ENCODE measurements around the gene TAS2R20.
"Not testable (repeated sequence)": the region's sequence is repeated elsewhere in the genome, so short reads cannot be mapped to it uniquely, and the experiment has no call there.

Gene TAS2R20, protein sequence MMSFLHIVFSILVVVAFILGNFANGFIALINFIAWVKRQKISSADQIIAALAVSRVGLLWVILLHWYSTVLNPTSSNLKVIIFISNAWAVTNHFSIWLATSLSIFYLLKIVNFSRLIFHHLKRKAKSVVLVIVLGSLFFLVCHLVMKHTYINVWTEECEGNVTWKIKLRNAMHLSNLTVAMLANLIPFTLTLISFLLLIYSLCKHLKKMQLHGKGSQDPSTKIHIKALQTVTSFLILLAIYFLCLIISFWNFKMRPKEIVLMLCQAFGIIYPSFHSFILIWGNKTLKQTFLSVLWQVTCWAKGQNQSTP

DNA sequence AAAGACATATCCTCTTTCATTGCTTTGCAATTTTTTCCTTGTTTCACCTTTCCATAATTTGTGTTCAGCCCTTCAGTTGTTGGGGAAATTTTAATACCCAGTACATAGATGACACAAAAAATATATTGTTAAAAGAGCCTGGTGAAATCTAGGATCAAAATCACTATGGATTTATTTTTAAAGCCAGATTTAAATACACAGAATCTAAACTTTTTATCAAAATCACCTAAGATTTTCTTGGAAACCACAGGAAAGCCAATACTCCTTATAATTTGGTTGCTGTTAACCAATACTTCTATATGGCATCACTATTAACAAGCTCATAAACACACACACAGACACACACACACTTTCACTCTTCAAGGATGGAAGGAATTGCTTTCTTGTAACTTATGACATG lies at the start of gene TAS2R20:
Gene TAS2R20, minus strand, starts transcription at position 101 of the 400 bp plus-strand sequence. CDS start 429 bp downstream, outside the sequence.
- Histone ChIP-seq H3K9me3 (no peaks in the 10 kb centered on the region), H3K27ac (no peak within 1 kb of the TSS), H3K27me3 (no peaks in the 10 kb centered on the region), H3K4me3 (ENCODE audit: low read depth in 1 of 2, low read length in 1 of 2) (no peak within 1 kb of the TSS), H3K36me3 (peaks cover 9% of the 10 kb centered on the region), H3K4me1 (ENCODE audit: control insufficient read depth in 1 of 2, insufficient read depth in 1 of 2, low read depth in 1 of 2, low read length in 1 of 2) (no peaks in the 10 kb centered on the region)
- TF ChIP-seq, protein P1, sequence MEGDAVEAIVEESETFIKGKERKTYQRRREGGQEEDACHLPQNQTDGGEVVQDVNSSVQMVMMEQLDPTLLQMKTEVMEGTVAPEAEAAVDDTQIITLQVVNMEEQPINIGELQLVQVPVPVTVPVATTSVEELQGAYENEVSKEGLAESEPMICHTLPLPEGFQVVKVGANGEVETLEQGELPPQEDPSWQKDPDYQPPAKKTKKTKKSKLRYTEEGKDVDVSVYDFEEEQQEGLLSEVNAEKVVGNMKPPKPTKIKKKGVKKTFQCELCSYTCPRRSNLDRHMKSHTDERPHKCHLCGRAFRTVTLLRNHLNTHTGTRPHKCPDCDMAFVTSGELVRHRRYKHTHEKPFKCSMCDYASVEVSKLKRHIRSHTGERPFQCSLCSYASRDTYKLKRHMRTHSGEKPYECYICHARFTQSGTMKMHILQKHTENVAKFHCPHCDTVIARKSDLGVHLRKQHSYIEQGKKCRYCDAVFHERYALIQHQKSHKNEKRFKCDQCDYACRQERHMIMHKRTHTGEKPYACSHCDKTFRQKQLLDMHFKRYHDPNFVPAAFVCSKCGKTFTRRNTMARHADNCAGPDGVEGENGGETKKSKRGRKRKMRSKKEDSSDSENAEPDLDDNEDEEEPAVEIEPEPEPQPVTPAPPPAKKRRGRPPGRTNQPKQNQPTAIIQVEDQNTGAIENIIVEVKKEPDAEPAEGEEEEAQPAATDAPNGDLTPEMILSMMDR (IDR thresholded peaks at IDR 0.05): no peak

DNA sequence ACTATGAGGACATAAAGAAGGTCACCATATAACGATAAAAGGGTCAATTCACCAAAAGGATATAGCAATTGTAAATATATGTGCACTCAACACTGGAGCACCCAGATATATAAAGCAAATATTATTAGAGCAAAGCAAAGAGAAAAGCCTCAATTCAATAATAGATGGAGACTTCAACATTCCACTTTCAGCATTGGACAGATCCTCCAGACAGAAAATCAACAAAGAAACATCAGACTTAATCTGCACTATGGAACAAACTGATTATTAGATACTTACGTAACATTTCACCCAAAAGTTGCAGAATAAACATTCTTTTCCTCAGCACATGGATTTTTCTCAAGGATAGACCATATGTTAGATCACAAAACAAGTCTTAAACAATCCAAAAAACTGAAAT lies 43.3 kb upstream of the TAS2R20 start:
- H3K36me3 ChIP-seq; H3K27ac ChIP-seq; H3K4me3 ChIP-seq (ENCODE audit: low read depth in 1 of 2, low read length in 1 of 2); H3K27me3 ChIP-seq; H3K4me1 ChIP-seq (ENCODE audit: control insufficient read depth in 1 of 2, insufficient read depth in 1 of 2, low read depth in 1 of 2, low read length in 1 of 2); H3K9me3 ChIP-seq: not testable (repeated sequence)

DNA sequence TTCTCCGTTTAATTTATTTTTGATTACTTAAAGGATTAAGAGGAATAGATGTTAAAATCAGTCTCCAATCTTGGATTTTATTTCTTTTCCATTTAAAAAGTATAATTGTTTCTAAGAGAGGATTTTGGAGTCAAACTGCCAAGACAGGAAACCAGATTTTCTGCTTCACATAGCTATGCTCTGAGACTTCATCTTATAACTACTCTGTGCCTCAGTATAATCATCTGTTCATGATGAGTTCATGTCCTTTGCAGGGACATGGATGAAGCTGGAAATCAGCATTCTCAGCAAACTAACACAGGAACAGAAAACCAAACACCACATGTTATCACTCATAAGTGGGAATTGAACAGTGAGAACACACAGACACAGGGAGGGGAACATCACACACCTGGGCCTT lies 42.1 kb upstream of the TAS2R20 start:
- no peaks in the 10 kb centered on the region for H3K9me3 ChIP-seq
- no peak overlapping the region for H3K27ac ChIP-seq
- TF ChIP-seq, protein P1 (IDR thresholded peaks at IDR 0.05): no peak
- no peak overlapping the region for H3K4me3 ChIP-seq (ENCODE audit: low read depth in 1 of 2, low read length in 1 of 2)
- no peaks in the 10 kb centered on the region for H3K27me3 ChIP-seq
- no peaks in the 10 kb centered on the region for H3K4me1 ChIP-seq (ENCODE audit: control insufficient read depth in 1 of 2, insufficient read depth in 1 of 2, low read depth in 1 of 2, low read length in 1 of 2)
- no peaks in the 10 kb centered on the region for H3K36me3 ChIP-seq

DNA sequence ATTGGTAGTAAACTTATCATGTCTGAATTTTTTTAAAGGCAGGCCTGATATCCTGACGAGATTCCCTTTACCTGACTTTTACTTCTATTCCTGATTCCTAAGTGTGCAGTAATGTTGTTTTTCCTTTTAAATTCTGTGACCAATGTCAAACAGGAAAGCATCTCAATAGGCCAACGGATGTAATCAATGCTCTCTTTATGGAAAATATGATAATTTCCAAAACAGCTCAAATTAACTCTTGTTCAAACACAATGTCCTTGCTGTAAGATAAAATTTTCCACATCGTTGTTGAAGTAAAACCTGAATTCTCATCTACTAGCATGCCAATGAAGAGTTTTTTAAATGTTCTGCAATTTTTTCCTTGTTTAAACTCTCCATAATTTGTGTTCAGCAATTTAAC lies 41.1 kb upstream of the TAS2R20 start:
- H3K27ac ChIP-seq: no peak overlapping the region
- H3K4me1 ChIP-seq (ENCODE audit: control insufficient read depth in 1 of 2, insufficient read depth in 1 of 2, low read depth in 1 of 2, low read length in 1 of 2): no peaks in the 10 kb centered on the region
- H3K9me3 ChIP-seq: no peaks in the 10 kb centered on the region
- H3K4me3 ChIP-seq (ENCODE audit: low read depth in 1 of 2, low read length in 1 of 2): no peak overlapping the region
- no peaks in the 10 kb centered on the region for H3K27me3 ChIP-seq
- no peaks in the 10 kb centered on the region for H3K36me3 ChIP-seq
- TF ChIP-seq, protein P1 (IDR thresholded peaks at IDR 0.05): no peak

DNA sequence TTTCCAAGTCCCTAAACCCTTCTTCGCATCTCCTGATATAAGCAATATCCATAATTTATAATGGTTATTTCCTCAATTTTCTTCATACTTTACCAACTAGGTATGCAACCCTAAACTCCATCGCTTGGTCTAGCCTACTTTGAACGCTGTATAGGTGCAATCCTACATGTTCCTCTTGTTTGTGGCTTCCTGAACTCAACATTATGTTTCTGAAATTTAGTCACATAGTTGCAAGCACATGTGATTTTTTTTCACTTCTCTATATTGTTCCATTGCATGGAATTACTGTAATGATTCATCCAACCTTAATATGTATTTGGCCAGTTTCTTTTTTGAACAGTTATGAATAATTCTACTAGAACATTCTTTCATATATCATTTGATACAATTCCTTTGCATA lies 35.9 kb upstream of the TAS2R20 start:
- H3K27ac ChIP-seq; H3K27me3 ChIP-seq; H3K4me3 ChIP-seq (ENCODE audit: low read depth in 1 of 2, low read length in 1 of 2); H3K36me3 ChIP-seq; H3K9me3 ChIP-seq; H3K4me1 ChIP-seq (ENCODE audit: control insufficient read depth in 1 of 2, insufficient read depth in 1 of 2, low read depth in 1 of 2, low read length in 1 of 2): not testable (repeated sequence)

DNA sequence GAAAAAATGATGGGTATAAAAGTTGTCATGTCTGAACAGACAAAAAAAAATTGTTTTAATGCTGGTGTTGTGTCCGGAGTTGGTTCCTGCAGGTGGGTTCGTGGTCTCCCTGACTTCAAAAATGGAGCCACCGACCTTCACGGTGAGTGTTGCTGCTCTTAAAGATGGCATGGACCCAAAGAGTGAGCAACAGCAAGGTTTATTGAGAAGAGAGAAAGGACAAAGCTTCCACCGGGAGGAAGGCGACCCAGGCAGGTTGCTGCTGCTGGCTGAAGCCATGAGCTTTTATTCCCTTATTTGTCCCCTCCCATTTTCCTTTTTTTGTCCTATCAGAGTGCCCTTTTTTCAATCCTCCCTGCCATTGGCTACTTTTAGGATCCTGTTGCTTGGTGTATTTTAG lies 33.2 kb upstream of the TAS2R20 start, which contains the start of gene TAS2R31:
Gene TAS2R31, minus strand, starts transcription at position 101 of the 400 bp plus-strand sequence. Its CDS starts 72 bp downstream, at position 29.
- TF ChIP-seq, protein P1 (IDR thresholded peaks at IDR 0.05): no peak
- no peaks in the 10 kb centered on the region for H3K9me3 ChIP-seq
- H3K36me3 ChIP-seq: peaks cover 4% of the 10 kb centered on the region
- H3K4me1 ChIP-seq (ENCODE audit: control insufficient read depth in 1 of 2, insufficient read depth in 1 of 2, low read depth in 1 of 2, low read length in 1 of 2): no peaks in the 10 kb centered on the region
- no peak within 1 kb of the TSS for H3K4me3 ChIP-seq (ENCODE audit: low read depth in 1 of 2, low read length in 1 of 2)
- H3K27ac ChIP-seq: no peak within 1 kb of the TSS
- H3K27me3 ChIP-seq: no peaks in the 10 kb centered on the region

All from neutrophil (primary cell).